Breast epithelium (tissue), 3 donors: ENCODE data around the gene ZNF423.

ENCODE experiments used
- CTCF ChIP-seq, 3 donors: fragments of 450-650 bp; IDR thresholded peaks; one replicate each; pipeline ENCODE4 v1.5.1; 2016 to 2017; ENCODE audit warnings: antibody characterized with exemption in 3 of 3, mild to moderate bottlenecking in 3 of 3, moderate library complexity in 3 of 3
- POLR2A ChIP-seq: fragments of 450-650 bp; IDR thresholded peaks from one replicate; pipeline ENCODE4 v1.6.1; 2016; ENCODE audit warnings: antibody characterized with exemption, mild to moderate bottlenecking, moderate library complexity
- POLR2AphosphoS5 ChIP-seq, 3 donors: sonication (generic); formaldehyde crosslinking; IDR thresholded peaks; one replicate each; pipeline ENCODE4 v1.6.1; 2017; ENCODE audit warnings: antibody characterized with exemption in 3 of 3

GRCh38 chr16:49637511-49637910 lies 218.4 kb downstream of the ZNF423 start:
- TF ChIP-seq POLR2AphosphoS5 (IDR thresholded peaks at IDR 0.05) (no peak), CTCF (IDR thresholded peaks at IDR 0.05) (no peak), POLR2A (no peak)
